CMK (cell line): ENCODE measurements around the gene MBOAT2.
"Not testable (repeated sequence)": the region's sequence is repeated elsewhere in the genome, so short reads cannot be mapped to it uniquely, and the experiment has no call there.

Experiments
- DNase-seq: peaks from one replicate; pipeline ENCODE4 v3.0.0-alpha.2; 2010; ENCODE audit warnings: low read depth

Gene MBOAT2

DNA sequence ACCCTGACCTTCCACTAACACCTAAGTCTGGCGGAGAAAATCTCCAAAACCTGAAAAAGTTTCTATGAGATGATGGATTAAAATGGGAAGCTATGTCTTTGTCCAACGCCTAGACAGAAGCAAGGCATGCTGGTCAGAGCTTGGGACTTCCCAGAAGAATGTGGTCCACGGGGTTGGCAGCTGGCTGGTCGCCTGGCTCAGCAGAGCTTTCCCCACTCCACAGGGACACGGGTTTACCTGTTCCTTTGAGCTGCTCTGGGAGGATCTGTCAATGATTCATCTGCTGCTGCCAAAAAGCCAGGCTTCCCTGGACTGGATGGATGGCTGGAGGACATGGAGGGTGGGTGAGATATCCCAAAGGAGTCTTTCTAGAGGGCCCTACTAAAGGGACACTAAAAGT lies 10.8 kb downstream of the MBOAT2 start:
- no peak for DNase-seq

DNA sequence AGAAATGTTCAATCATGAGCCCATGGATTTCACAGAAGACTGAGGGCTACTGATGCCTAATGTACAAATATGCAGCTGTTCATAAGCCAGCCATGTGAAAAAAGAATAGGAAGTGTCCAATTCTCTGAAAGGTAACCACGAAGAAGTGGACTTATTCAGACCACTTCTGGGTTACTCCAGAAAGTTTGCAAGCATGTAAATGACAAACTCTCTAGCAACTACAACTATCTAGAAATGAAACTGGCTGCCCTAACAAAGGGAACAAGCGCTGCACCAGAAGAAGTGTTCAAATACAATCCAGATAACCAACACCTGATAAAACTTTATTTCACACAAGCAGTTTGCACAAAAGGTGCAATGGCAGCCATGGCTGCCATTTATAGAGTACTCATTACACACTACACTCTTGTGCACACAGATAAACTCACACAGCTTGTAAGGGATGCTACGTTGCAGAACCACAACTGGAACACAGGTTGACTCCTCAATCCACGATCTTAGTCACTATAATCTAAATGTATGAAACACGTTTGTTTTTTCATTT lies 13.9 kb downstream of the MBOAT2 start:
- no peak for DNase-seq

DNA sequence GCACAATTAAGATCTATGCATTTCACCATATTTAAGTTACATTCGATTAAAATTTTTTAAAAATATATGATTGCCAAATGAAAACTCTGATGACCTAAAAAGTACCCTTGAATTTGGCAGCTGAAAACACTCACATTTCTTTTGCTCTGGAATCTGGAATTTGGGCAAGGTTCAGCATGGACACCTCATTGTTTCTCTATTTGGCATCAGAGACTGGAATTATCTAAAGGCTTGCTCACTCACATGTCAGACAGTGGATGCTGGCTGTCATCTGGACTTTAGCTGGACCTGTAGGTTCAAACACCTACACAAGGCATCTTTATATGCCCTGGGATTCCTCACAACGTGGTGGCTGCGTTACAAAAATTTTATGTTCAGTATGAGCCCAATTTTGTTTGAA lies 16.1 kb downstream of the MBOAT2 start:
- DNase-seq = no peak

DNA sequence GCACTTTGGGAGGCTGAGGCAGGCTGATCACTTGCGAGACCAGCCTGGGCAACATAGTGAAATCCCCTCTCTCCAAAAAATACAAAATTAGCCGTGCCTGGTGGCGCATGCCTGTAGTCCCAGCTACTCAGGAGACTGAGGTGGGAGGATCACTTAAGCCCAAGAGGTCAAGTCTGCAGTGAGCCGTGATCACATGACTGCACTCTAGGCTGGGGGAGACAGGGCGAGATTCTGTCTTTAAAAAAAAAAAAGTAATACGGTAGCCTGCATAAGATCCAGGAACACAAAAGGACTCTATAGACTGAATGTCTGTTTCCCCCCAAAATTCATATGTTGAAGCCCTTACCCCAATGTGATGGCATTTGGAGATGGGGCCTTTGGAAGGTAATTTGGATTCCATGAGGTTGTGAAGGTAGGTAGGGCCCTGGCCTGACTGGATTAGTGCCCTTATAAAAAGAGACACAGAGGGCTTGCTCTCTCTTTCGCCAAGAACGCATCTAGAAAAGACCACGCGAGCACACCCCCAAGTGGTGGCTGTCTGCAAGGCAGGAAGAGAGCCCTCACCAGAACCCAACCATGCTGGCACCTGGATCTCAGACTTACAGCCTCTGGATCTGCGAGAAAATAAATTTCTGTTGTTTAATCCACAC lies 17.0 kb downstream of the MBOAT2 start:
- no peak for DNase-seq

DNA sequence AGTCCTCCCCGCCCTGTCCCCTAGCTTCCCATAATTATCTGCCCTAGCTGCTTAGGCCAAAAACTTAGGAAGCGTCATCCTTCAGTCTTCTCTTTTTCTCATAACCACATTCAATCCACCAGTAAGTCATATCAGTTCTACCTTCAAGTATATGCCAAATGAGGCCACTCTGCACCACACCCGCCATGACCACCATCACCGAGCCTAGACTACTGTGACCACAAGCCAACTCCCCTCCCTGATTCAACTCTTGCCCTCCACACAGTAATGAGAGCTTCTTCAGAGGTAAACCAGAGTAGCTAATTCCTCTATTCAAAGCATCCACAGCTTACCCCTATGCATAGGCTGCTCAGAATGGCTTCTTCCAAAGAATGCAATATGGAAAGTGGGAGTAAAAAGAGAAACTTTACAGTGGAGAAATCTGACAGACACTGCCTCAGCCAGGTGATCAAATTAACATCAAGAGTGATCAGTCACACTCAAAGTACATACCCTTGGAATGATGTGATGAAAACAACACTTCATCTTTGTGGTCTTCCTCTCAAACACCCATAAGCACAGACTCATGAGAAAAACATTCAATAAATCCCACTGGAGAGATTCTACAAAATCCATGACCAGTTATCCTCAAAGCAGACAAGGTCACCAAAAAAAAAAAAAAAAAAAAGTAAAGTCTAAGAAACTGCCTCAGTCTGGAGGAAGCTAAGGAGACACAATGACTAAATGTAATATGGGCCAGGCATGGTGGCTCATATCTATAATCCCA lies 17.7 kb downstream of the MBOAT2 start:
- no peak for DNase-seq

DNA sequence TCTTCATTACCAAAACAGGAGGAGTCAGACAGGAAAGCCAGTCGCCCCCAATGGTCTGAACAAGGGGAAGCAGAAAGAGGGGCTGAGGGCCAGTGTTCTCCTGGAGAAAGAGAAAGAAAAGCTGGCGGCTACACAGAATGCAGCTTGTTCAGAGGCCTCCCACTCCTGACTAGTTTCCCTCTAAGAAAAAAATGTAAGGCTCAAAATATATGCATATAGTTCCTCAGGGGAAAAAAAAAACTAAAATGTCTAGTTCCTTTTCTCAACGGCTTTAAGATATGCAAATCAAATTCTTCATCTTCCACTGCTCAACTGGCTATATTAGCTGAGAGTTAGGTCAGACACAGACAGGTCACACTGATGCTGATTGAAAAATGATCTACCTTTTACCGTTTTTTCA lies 18.6 kb downstream of the MBOAT2 start:
- no peak for DNase-seq

DNA sequence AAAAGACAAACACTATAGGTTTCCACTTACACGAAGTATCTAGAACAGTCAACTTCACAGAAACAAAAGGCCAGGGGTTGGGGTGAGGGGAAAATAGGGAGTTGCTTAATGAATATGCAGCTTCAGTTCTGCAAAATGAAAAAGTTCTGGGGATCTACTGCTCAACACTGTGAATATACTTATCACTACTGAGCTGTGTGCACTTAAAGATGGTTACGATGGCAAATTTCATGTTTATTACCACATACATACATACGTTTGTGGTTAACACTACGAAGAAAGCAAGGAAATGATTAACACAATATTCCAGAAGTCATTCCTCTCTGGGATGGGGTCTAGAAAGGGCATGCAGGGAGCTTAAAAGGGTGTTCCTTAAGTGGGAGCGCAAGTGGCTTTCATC lies 19.3 kb downstream of the MBOAT2 start:
- no peak for DNase-seq

DNA sequence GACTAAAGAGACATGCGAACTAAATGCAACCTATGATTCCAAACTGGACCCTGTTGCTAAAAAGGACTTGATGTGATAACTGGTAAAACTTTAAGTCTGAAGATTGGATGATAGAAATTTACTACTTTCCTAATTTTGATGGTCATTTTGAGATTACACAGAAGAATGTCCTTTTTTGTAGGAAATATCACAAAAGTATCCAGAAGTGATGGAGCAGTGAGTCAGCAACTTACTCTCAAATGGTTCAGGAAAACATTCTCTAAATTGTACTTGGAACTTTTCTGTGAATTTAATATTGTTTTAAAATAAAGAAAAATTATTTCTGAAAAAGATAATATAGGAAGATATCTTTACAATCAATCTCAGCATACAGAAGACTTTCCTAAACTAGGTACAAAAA lies 19.9 kb downstream of the MBOAT2 start:
- DNase-seq = no peak

DNA sequence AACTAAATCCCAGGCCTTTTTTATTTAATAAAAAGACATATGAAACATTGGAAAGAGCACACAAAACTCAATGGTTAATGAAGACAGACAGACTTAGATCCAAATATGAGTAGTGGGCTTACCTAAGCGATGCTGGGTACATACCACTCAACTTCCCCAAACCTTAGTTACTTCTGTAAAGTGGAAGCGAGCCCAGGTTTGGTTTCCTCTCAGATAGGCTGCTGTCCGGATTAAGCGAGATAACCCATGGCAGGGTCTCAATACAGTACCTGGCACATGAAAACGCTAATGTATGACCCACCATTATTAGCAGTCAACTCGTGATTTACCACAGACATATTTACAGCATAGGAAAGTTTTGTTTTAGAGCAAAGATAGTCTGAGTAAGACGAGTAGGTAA lies 21.6 kb downstream of the MBOAT2 start:
- no peak for DNase-seq

DNA sequence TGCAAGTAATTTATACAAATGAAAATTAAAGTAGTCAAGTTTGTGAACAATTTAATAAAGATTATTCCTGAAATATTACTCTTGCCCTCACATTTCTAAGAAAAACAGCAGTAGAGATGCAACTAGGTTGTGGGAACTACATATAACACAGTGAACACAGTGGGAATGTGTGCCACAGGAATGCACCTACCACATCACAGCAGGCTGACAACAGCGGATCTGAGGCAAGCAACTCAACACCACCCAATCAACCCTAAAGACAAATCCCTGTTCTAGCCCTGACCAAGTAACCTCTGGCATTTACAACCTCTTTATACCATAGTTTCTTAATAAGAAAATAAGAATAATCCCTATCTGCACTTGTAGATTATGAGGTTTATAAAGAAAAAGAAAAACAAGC lies 23.4 kb downstream of the MBOAT2 start:
- no peak for DNase-seq

DNA sequence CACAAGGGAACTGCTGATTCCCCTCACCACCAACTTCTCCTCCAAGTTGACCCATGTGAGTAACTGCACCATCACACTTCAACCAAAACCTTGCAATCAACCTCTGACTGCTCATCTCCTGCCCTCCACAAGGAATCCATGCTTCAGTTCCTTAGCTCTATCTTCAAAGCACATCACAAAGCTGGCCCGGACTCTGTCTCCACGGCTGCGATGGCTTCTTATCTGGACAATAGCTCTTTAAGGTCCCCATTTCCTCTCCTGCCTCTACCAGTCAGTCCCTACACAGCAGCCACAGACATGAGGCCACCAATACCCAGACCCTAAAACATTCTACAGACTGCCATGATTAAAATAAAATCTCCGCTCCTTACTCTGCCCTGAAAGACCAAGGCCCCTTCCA lies 25.7 kb downstream of the MBOAT2 start:
- no peak for DNase-seq

DNA sequence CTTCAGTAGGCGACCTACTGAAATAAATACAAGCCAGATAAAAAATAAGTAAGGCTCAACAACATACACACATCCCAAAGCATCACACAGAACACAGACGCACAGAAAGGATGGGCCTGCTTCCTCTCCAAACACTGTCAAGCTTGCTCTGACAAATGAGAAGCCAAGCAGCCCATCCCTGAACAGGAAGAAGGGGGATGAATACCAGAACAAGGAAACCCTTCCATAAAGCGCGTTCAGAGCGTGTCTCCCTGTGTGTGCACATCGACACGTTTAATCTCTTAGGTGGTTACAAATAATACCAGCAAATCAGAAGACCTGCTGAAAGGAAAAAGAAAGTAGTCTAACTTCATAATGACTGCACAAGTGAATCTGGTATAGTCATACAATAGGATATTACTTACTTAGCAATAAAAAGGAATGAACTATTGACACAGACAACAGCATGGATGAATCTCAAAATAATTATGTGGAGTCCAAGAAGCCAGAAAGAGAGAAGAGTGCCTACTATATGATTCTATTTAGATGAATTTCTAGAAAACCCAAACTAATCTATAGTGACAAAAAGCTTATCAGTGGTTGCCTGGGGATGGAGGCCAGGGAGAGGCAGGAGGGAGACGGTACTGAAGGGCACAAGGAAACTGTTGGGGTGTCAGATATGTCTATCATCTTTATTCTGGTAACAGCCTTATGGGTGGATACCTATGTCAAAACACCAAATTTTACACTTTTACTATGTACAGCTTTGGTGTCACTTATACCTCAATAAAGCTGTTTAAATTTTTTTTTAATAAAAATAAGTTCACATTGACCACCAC lies 26.8 kb downstream of the MBOAT2 start:
- no peak for DNase-seq

DNA sequence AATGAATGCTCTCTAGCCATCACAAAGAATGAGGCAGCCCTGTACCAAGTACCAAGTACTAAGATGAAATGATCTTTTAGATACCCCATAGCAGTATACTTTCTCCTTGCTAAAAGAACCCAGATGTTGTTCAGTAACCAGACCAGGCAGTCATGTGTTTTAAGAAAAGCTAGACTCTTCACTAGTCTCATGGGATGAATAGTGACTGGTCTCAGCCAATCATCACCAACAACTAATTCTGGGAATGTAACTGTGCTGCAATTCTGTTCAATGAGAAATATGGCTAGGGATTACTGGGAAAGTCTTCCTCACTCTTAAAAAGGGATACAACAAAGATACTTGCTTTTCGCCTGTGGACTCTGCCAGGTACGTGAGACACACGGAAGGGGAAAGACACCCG lies 29.5 kb downstream of the MBOAT2 start:
- no peak for DNase-seq

DNA sequence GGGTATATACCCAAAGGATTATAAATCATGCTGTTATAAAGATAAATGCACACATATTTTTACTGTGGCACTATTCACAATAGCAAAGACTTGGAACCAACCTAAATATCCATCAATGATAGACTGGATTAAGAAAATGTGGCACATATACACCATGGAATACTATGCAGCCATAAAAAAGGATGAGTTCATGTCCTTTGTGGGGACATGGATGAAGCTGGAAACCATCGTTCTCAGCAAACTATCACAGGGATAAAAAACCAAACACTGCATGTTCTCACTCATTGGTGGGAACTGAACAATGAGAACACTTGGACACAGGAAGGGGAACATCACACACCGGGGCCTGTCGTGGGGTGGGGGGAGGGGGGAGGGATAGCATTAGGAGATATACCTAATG lies 30.5 kb downstream of the MBOAT2 start:
- DNase-seq = not testable (repeated sequence)

DNA sequence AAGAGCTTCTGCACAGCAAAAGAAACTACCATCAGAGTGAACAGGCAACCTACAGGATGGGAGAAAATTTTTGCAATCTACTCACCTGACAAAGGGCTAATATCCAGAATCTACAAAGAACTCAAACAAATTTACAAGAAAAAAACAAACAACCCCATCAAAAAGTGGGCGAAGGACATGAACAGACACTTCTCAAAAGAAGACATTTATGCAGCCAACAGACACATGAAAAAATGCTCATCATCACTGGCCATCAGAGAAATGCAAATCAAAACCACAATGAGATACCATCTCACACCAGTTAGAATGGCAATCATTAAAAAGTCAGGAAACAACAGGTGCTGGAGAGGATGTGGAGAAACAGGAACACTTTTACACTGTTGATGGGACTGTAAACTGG lies 30.9 kb downstream of the MBOAT2 start:
- not testable (repeated sequence) for DNase-seq

DNA sequence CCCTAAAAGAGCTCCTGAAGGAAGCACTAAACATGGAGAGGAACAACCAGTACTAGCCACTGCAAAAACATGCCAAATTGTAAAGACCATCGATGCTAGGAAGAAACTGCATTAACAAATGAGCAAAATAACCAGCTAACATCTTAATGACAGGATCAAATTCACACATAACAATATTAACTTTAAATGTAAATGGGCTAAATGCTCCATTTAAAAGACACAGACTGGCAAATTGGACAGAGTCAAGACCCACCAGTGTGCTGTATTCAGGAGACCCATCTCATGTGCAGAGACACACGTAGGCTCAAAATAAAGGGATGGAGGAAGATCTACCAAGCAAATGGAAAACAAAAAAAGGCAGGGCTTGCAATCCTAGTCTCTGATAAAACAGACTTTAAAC lies 34.1 kb downstream of the MBOAT2 start:
- DNase-seq = not testable (repeated sequence)

DNA sequence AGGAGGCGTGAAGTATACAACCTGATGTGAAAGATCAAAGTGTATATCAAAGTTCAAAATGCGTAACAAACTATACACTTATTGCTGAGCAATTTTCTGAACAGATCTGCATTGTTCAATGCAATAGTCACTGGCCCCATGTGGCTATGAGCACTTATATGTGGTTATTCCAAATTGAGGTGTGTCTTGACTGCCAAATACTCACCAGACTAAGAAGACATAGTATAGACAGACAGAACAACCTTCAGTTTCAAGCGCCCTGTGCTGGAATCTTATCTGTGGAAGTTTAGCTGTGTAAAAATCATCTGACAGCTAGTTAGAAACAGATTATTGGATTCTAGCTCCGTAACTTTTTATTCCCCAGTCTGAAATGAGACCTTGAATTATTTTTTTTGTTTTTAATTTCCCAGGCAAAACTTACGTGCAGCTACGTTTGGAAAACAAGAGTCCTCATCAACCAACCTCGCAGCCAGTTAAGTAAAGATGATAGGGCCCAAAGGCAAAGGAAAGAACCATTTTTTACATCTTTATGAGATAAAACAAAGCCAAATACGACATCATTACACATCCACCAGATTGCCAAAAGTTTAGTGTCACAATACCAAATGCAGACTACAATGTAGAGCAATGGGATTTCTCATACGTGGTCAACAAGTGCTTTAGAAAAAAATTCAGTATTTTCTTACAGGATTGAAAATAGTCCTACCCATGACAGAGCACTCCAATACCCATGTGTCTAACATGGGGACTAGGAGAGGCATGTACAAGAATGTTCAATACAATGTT lies 37.2 kb downstream of the MBOAT2 start:
- DNase-seq = no peak

DNA sequence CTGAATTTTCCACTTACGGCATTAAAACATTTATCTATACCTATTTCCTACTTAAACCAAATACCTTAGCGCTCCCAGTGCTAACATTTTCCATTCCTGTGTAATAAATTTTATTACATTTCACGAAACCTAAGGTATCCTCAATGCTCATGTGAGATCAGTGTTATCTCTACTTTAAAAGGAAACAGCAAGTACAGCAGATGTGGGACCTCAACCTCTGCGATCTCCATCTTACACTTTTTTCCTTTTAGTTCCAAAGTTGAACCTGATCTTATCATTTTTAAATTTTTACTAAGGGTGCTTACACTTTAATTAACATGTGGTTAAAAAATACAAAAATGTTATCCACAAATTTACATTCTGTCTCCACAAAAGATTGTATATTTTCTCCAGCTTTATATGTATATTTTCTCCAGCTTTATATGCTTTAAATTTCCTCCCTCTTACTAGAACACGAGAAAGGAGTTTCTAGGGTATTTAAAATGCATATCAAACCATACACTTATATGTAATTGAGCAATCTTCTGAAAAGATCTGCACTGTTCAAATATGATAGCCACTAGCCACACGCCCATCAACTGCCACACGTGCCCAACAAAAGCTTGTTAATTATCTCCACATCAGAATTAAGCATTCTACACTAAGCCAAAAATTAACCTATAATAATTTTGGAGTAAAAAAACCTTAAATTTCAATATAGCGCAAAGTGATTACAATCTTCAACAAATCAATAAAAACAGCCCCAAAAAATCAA lies 38.1 kb downstream of the MBOAT2 start:
- DNase-seq = no peak

DNA sequence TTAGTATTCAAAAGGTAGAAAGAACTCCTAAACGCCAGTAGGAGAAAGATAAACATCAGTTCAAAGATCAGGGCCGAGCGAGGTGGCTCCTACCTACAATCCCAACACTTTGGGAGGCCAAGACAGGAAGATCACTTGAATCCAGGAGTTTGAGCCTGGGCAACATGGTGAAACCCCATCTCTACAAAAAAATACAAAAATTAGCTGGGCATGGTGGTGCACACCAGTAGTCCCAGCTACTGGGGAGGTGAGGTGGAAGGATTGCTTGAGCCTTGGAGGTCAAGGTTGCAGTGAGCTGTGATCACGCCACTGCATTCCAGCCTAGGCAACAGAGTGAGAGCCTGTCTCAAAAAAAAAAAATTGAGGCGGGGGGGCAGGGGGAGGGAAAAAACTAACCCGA lies 40.6 kb downstream of the MBOAT2 start:
- no peak for DNase-seq

DNA sequence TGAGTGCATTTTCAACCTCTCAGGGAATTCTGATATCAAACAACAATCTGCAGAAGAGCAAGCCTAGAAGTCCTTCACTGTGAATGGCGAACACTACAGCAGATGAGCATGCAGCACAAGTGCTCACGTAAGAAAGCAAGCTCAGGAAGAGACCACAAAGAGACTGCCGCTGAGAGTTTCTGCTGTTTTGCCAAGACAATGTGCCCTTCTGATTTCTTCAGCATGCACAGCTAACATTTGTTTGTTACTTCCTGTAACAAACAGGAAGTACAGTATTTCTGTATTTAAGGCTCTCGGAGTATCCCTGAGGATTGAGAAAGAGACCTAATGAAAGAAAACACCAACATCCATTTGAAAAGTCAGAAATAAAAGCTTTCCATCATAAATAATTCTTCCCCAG lies 45.9 kb downstream of the MBOAT2 start:
- DNase-seq = no peak

DNA sequence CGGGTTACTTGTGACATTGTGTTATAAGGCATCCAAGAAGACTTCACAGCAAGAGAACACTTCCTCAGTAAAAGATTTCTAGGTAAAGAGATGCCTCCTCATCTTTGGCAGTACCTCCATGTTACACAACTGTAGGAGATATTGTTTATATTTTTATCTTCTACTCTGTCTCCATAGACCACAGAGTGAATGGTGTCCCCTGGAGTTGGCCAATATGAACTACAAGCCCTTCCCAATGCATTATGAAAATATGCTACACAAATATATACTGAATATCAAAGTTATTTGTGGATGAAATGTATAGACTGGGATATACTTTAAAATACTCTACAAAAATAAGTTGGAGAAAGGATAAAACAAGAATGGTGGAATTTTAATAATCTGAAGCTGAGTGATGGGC lies 46.7 kb downstream of the MBOAT2 start:
- no peak for DNase-seq
